Smooth muscle cell of trachea (primary cell): ENCODE data around the gene MYO15A. TPM values are rescaled to one million over a fixed set of nuclear protein-coding genes. Genes with fewer than 3 reads are reported as not detected.

Experiments
- total RNA-seq: library from RNA; depleted of rRNA; stranded (reverse); fragments of >200 nt; gene quantifications from 2 replicates; pipeline ENCODE4 v1.2.1, GENCODE V29; 2014

Gene MYO15A, protein sequence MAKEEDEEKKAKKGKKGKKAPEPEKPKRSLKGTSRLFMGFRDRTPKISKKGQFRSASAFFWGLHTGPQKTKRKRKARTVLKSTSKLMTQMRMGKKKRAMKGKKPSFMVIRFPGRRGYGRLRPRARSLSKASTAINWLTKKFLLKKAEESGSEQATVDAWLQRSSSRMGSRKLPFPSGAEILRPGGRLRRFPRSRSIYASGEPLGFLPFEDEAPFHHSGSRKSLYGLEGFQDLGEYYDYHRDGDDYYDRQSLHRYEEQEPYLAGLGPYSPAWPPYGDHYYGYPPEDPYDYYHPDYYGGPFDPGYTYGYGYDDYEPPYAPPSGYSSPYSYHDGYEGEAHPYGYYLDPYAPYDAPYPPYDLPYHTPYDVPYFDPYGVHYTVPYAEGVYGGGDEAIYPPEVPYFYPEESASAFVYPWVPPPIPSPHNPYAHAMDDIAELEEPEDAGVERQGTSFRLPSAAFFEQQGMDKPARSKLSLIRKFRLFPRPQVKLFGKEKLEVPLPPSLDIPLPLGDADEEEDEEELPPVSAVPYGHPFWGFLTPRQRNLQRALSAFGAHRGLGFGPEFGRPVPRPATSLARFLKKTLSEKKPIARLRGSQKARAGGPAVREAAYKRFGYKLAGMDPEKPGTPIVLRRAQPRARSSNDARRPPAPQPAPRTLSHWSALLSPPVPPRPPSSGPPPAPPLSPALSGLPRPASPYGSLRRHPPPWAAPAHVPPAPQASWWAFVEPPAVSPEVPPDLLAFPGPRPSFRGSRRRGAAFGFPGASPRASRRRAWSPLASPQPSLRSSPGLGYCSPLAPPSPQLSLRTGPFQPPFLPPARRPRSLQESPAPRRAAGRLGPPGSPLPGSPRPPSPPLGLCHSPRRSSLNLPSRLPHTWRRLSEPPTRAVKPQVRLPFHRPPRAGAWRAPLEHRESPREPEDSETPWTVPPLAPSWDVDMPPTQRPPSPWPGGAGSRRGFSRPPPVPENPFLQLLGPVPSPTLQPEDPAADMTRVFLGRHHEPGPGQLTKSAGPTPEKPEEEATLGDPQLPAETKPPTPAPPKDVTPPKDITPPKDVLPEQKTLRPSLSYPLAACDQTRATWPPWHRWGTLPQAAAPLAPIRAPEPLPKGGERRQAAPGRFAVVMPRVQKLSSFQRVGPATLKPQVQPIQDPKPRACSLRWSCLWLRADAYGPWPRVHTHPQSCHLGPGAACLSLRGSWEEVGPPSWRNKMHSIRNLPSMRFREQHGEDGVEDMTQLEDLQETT (N-terminal part only)
- 2.2 and 3.6 TPM in 2 replicates for total RNA-seq

DNA sequence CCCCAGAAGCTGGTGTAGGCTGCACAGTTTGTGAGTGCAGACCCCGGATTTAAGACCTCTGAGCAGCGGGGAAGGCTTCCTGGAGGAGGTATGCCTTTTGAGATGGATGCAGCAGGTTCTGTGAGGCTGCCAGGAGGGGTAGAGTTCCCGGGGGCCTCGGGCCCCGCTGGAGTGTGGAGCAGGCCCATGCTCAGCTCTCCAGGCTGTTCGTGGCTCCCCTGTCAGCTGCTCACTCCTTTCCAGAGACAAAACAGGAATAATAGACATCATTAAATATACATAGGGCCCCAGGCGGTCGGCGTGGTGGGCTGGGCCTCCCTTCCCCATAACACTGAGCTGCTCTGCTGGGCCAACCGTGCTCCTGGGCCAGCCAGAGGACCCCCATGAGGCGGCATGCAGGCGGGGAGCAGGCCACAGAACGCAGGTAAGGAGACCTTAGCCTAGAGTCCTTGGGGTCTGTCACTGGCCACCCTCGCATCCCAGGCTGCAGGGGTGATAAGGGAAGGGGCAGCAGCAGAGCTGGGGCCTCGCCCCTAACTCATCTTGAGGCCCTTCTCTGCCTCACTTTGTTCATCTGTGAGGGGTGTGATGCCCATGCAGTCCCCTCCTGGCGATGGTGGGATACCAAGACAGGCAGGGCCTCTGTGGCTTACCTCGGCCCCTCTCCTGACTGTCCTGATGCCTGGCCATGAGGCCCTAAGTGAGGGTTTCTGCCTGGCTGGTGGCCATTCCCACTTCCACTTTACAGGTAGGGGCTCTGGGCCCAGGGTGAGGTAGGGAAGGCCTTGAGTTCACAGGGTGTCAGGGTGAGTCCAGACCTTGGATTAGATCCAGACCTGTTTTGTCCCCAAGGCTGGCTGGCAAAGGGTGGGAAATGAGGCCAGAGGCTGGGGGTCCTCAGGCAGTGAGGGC, at the start of gene MYO15A:
Gene MYO15A (plus strand): TSS at position 356 of the 912 bp plus-strand sequence. CDS start 10,045 bp downstream, outside the sequence.

DNA sequence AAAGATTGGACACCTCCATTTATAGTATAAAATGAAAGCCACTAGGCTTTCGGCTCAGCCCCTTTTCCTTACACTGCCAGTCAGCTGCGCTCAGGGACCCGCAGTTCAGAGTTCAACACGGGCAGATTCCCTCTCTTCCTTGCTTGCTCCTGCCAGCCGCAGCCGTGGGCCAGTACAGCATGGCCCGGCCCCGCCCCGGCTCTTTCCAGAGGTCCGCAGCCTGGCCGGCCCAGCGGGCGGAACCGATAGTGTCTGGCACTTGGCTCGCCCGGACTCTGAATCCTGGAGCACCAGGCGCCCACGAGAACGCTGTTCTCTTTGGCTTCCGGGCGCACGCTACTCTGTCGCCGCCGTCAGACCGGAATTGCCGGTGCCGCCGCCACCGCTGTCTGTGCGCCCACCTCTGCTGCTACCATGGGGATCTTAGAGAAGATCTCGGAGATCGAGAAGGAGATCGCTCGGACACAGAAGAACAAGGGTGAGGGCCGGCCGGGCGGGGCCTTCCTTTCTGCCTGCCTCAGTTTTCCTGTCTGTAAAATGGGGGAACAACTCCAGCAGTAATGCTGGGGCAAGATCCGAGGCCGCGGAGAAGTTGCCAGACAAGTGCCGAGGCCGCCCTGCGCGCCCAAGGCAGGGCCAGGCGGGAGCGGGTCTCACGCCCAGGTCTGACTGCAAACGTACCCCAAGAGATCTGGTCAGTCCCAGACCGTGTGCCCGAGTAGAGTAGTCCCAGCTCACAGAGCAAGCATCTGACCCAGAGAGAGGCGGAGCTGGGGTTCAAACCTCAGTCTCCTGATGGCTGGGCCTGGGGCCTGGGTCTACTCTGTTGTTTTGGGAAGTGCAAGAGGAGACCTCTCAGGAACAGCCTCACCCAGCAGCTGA, 20.7 kb upstream of the MYO15A start, which contains the start of gene DRG2:
Gene DRG2 (plus strand): TSS at position 339 of the 882 bp plus-strand sequence. CDS start 76 bp downstream, at position 415.

DNA sequence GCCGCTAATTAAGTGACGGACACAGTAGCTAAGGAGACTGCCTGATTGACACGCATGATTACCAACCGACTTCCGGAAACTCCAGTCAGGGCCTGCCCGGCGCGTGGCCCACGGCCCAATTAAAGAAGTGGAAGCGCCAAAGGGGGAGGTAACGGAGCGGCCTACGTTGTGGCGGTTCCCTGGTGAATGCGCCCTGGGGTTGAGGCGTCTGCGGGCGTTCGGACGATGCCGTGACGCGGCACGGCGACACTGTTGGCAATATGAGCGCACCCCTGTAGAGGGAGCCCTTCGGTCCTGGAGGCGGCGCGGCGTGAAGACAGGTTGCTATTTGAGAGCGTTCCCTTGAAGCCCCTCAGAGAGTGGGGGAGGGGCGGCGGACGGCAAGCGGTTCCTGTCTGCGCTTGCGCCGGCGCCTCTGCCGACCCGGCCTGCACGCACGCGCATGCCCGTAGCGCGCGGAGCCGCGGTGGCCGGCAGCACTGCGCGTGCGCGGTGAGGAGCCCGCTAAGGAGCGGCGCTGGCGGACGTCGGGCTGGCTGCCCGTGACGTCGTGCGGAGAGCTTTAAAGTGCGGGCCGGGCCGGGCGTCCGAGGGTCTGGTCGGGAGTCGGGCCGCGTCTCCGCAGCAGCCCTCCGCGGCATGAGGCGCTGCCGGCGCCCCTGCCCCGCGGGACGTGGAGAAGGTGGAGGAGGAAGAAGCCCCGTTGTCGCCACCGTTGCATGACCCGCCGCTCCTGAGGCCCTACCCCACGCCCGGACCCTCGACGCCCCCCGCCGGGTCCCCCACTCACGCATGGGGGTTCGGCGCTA, 75.0 kb downstream of the MYO15A start, which contains the start of gene ALKBH5:
Gene ALKBH5 (plus strand): TSS at position 495 of the 809 bp plus-strand sequence. CDS start 416 bp downstream, outside the sequence.

DNA sequence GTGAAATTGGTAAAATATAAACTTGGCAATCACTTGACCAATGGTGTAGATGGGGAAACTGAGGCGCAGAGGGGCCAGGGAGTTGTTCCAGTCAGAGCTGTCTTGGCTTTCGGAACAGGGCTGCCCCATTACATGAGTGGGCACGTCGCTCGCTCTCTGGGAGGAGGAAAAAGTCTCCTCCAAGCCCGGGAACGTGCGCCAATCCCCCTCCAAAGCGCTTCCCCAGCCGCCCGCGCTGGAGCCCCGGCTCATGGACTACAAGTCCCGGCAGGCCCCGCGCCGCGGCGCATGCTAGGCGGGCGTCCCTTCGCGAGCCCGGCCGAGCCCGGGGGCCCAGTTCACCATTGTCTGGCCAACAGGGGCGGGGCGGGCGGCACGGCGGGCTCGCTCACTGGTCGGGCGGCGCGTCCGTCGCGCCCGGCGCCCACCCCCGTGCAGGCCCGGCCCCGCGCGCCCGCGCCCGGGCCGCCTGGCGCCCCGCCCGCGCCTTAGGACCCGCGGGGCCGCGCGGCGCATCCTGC, 116.6 kb downstream of the MYO15A start, which contains the start of gene LLGL1:
Gene LLGL1 (plus strand): TSS at position 515 of the 521 bp plus-strand sequence. CDS start 48 bp downstream, outside the sequence.

Other genes with a start within 250 kb of the MYO15A start
- gene TOM1L2, start 136.4 kb upstream of the MYO15A start, total RNA-seq: 30.4 and 44.7 TPM in 2 replicates
- 0.83 and 1.2 TPM in 2 replicates for gene DRC3, start 135.9 kb upstream of the MYO15A start, total RNA-seq
- 15.1 and 18.0 TPM in 2 replicates for gene ATPAF2, start 69.6 kb upstream of the MYO15A start, total RNA-seq
- 7.1 and 12.6 TPM in 2 replicates for gene GID4, start 69.3 kb upstream of the MYO15A start, total RNA-seq
- gene DRG2, start 20.8 kb upstream of the MYO15A start, total RNA-seq: 43.3 and 47.6 TPM in 2 replicates
- 95.6 and 148 TPM in 2 replicates for gene ALKBH5, start 75.1 kb downstream of the MYO15A start, total RNA-seq
- 46.8 and 65.0 TPM in 2 replicates for gene LLGL1, start 116.9 kb downstream of the MYO15A start, total RNA-seq
- gene FLII, start 150.0 kb downstream of the MYO15A start, total RNA-seq: 371 and 453 TPM in 2 replicates
- gene MIEF2, start 151.9 kb downstream of the MYO15A start, total RNA-seq: 21.3 and 30.5 TPM in 2 replicates
- gene TOP3A, start 206.2 kb downstream of the MYO15A start, total RNA-seq: 18.5 and 29.5 TPM in 2 replicates
- 18.5 and 27.1 TPM in 2 replicates for gene SMCR8, start 206.5 kb downstream of the MYO15A start, total RNA-seq